ENCODE results near the gene GRIK2.

The GRIK2 gene

GRCh38 chr6:101832371-101832770, 438.9 kb downstream of the GRIK2 start:
- TF ChIP-seq CTCF (IDR thresholded peaks at IDR 0.05; ENCODE audit: control insufficient read depth, extremely low read depth, insufficient read depth), result no peak
- no peak for DNase-seq (ENCODE audit: low read depth)
- H3K4me3 ChIP-seq (ENCODE audit: low read depth, low read length), result no peak overlapping the region

- no peak overlapping the region for H3K4me3 ChIP-seq (ENCODE audit: low read depth, low read length)
- TF ChIP-seq CTCF (IDR thresholded peaks at IDR 0.05; ENCODE audit: control insufficient read depth, extremely low read depth, insufficient read depth), result no peak
- no peak for DNase-seq (ENCODE audit: low read depth)
Observed at GRCh38 chr6:101840100-101840499, 446.6 kb downstream of the GRIK2 start.

- TF ChIP-seq CTCF (IDR thresholded peaks at IDR 0.05; ENCODE audit: control insufficient read depth, extremely low read depth, insufficient read depth), result no peak
- no peak overlapping the region for H3K4me3 ChIP-seq (ENCODE audit: low read depth, low read length)
- no peak for DNase-seq (ENCODE audit: low read depth)
Observed at GRCh38 chr6:101845172-101845571, 451.7 kb downstream of the GRIK2 start.

GRCh38 chr6:101845621-101846020, 452.1 kb downstream of the GRIK2 start:
- TF ChIP-seq CTCF (IDR thresholded peaks at IDR 0.05; ENCODE audit: control insufficient read depth, extremely low read depth, insufficient read depth), result no peak
- no peak for DNase-seq (ENCODE audit: low read depth)
- no peak overlapping the region for H3K4me3 ChIP-seq (ENCODE audit: low read depth, low read length)

GRCh38 chr6:101847690-101848089, 454.2 kb downstream of the GRIK2 start:
- no peak overlapping the region for H3K4me3 ChIP-seq (ENCODE audit: low read depth, low read length)
- no peak for DNase-seq (ENCODE audit: low read depth)
- no peak for TF ChIP-seq CTCF (IDR thresholded peaks at IDR 0.05; ENCODE audit: control insufficient read depth, extremely low read depth, insufficient read depth)

- TF ChIP-seq CTCF (IDR thresholded peaks at IDR 0.05; ENCODE audit: control insufficient read depth, extremely low read depth, insufficient read depth), result no peak
- DNase-seq (ENCODE audit: low read depth), result no peak
Observed at GRCh38 chr6:101851911-101852310, 458.4 kb downstream of the GRIK2 start.

GRCh38 chr6:101853231-101854085, 459.9 kb downstream of the GRIK2 start:
- DNase-seq (ENCODE audit: low read depth), result no peak
- H3K4me3 ChIP-seq (ENCODE audit: low read depth, low read length), result no peak overlapping the region
- no peak for TF ChIP-seq CTCF (IDR thresholded peaks at IDR 0.05; ENCODE audit: control insufficient read depth, extremely low read depth, insufficient read depth)

More at GRCh38 chr6:101851911-101852310, 458.4 kb downstream of the GRIK2 start:
- H3K4me3 ChIP-seq (ENCODE audit: low read depth, low read length), result no peak overlapping the region

Measured in LNCaP clone FGC (cell line).